Thoracic aorta (tissue), 2 donors: Measurements from ENCODE around the gene EXPH5. TPM values are rescaled to one million over a fixed set of nuclear protein-coding genes. Genes with fewer than 3 reads are reported as not detected.

ENCODE experiments used
- ATAC-seq: fragments of 150-250 bp; one replicate; pipeline ENCODE4 v1.8.0; 2017; ENCODE audit warnings: low read depth; ENCODE audit not compliant: insufficient number of reproducible peaks, low FRiP score
- DNase-seq: peaks from one replicate; pipeline ENCODE4 v3.0.0-alpha.2; 2020; ENCODE audit warnings: low spot score
- H3K27ac ChIP-seq, 2 donors: fragments of 200-600 bp; sonication (generic); 1 replicate in 1 of 2; 2 replicates in 1 of 2; pipeline ENCODE4 v1.5.1; 2016; ENCODE audit warnings: mild to moderate bottlenecking in 2 of 2, moderate library complexity in 2 of 2
- H3K27me3 ChIP-seq: fragments of 200-600 bp; sonication (generic); replicated peaks from 2 replicates; pipeline ENCODE4 v1.6.0; 2016; ENCODE audit warnings: mild to moderate bottlenecking; ENCODE audit not compliant: insufficient read depth
- H3K36me3 ChIP-seq: fragments of 200-600 bp; sonication (generic); one replicate; pipeline ENCODE4 v1.5.1; 2016
- H3K4me1 ChIP-seq, 2 donors: fragments of 200-600 bp; sonication (generic); 1 replicate in 1 of 2; 2 replicates in 1 of 2; pipeline versions ENCODE4 v1.5.1 to v1.6.0; 2016; ENCODE audit warnings: low read depth in 2 of 2, mild to moderate bottlenecking in 1 of 2; ENCODE audit not compliant: control insufficient read depth in 1 of 2
- H3K4me3 ChIP-seq: fragments of 200-600 bp; sonication (generic); 2 replicates; pipeline ENCODE4 v1.5.1; 2016; ENCODE audit warnings: mild to moderate bottlenecking
- H3K9me3 ChIP-seq: fragments of 200-600 bp; sonication (generic); 2 replicates; pipeline ENCODE4 v1.5.1; 2016
- CTCF ChIP-seq: fragments of 200-600 bp; sonication (generic); IDR thresholded peaks from one replicate; pipeline ENCODE4 v1.5.1; 2019; ENCODE audit warnings: antibody characterized with exemption
- total RNA-seq, 2 donors: library from RNA; depleted of rRNA; stranded (reverse); fragments of >200 nt; gene quantifications; one replicate each; pipeline versions ENCODE4 v1.1.0 to v1.2.3, GENCODE V29; 2016

EXPH5 gene
- total RNA-seq, 2 donors from 2014 or later: 1.9 to 3.2 TPM

DNA sequence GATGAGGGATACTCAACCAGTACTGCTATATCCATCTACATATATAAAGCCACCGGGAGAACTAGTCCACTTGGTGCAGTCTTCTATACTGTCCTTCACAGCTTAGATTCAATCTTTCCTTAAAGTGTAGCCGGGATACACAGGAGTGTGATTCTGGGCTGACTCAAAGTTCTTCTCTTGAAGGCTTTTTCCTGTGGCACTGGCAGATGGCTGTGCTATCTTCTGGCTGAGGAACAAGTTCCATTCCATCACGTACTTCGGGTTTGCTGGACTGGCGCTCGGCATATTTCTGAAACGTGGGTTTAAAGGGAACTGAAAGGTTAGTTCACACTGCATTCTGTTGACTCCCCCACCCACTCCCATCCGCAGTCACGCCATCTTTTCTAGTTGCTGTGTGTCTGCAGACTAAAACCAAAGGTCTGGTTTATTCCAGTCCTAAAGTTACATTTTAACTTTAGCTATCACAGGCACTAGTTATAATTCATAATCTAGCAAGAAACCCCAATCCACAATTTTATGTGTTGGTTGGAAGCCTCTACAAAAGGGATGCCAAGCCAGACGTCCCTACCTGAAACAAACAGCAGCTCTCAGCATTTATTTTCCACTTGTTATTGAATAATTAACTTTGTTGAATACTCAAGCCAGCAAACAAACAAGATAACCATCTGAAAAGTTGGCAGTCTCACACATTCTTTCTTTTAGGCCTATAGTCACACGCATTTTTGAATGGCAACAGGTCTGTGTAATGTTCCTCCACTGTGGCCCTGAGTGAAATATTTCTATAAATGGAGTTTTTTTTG, 118.7 kb downstream of the EXPH5 start:
- Histone ChIP-seq H3K4me1 (no peaks in the 10 kb centered on the region), H3K36me3 (peaks cover 20% of the 10 kb centered on the region), H3K27ac (no peak overlapping the region), H3K4me3 (no peak overlapping the region), H3K9me3 (no peaks in the 10 kb centered on the region), H3K27me3 (no peaks in the 10 kb centered on the region)
- ATAC-seq: no peak
- no peak for DNase-seq
- TF ChIP-seq CTCF: no peak

GRCh38 chr11:108472681-108473080, 120.9 kb downstream of the EXPH5 start:
- peaks cover 17% of the 10 kb centered on the region for H3K36me3 ChIP-seq
- TF ChIP-seq CTCF: no peak
- H3K4me3 ChIP-seq: no peak overlapping the region
- DNase-seq (no peak), ATAC-seq (no peak)
- H3K27me3 ChIP-seq: no peaks in the 10 kb centered on the region
- no peak overlapping the region for H3K27ac ChIP-seq
- no peaks in the 10 kb centered on the region for H3K4me1 ChIP-seq
- no peaks in the 10 kb centered on the region for H3K9me3 ChIP-seq

- Histone ChIP-seq H3K27ac (no peak overlapping the region), H3K9me3 (no peaks in the 10 kb centered on the region), H3K4me3 (no peak overlapping the region), H3K36me3 (peaks cover 3% of the 10 kb centered on the region), H3K4me1 (no peaks in the 10 kb centered on the region), H3K27me3 (no peaks in the 10 kb centered on the region)
- no peak for TF ChIP-seq CTCF
- ATAC-seq (no peak), DNase-seq (no peak)
Measured at GRCh38 chr11:108468478-108468864, 125.1 kb downstream of the EXPH5 start.

GRCh38 chr11:108467091-108467823, 126.3 kb downstream of the EXPH5 start, which contains the start of gene C11orf65:
C11orf65 (minus strand) TSS chr11:108467529; CDS start chr11:108461559, 5,970 bp downstream.
- no peaks in the 10 kb centered on the region for H3K9me3 ChIP-seq
- TF ChIP-seq CTCF: no peak
- peak; percentile 90 for DNase-seq
- no peaks in the 10 kb centered on the region for H3K27me3 ChIP-seq
- peak within 1 kb of the TSS; percentile 86 to 98 for H3K27ac ChIP-seq
- no peaks in the 10 kb centered on the region for H3K36me3 ChIP-seq
- no peaks in the 10 kb centered on the region for H3K4me1 ChIP-seq
- peak; percentile 100 for ATAC-seq
- H3K4me3 ChIP-seq: peak within 1 kb of the TSS; percentile 86

DNA sequence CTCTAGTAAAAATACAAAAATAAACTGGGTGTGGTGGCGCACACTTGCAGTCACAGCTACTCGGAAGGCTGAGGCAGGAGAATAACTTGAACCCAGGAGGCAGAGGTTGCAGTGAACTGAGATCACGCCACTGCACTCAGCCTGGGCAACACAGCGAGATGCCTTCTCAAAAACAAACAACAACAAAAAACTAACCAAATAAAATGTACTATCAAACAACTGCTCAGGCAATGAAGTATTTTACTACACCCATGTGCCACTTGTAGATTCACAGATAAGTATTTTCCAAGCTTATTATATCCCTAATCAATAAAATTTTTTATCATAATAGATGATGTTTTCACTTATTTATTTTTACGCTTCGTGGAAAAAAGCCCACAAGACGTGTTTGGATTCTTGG, 127.2 kb downstream of the EXPH5 start:
- no peaks in the 10 kb centered on the region for H3K27me3 ChIP-seq
- ATAC-seq (no peak), DNase-seq (no peak)
- H3K9me3 ChIP-seq: no peaks in the 10 kb centered on the region
- no peak for TF ChIP-seq CTCF
- H3K4me1 ChIP-seq: no peaks in the 10 kb centered on the region
- H3K4me3 ChIP-seq: peak overlapping the region; percentile 86
- H3K27ac ChIP-seq: peak overlapping the region; percentile 86 to 98
- H3K36me3 ChIP-seq: no peaks in the 10 kb centered on the region
